Measurements from ENCODE around the gene NME4.
A peak's percentile ranks its signal among the peaks of the same experiment; 100 is the strongest.

NME4 gene

DNA sequence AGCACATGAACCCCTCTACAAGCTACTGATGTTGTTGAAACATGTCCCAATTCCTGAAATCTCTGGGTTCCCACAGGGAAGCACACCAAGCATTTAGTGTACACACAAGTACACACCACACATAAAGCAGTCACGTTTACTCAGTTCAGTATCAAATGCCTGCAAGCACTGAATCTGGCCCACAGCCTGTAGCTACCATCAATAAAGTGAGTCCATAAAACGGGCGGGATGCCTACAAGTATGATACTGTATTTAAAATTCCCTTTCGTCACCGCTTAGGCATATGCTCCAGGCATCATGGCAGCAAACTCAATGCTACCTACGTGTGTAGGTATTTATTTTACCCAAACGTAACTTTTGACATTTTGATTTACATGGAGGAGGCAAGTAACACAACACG, 46.8 kb upstream of the NME4 start:
- no peak overlapping the region for H2BK5ac ChIP-seq (ENCODE audit: low read length)
- H3K4me2 ChIP-seq (ENCODE audit: insufficient read depth, low read length, poor library complexity, severe bottlenecking) = no peak overlapping the region
- H3K27me3 ChIP-seq (ENCODE audit: control insufficient read depth in 3 of 3, insufficient read depth in 3 of 3, low read depth in 1 of 3, low read length in 3 of 3) = peaks cover 0 to 12% (median 0%) of the 10 kb centered on the region in 3 experiments
- H2BK120ac ChIP-seq (ENCODE audit: low read depth, low read length) = no peak overlapping the region
- H3K4ac ChIP-seq (ENCODE audit: low read length) = no peak overlapping the region
- H3K18ac ChIP-seq (ENCODE audit: low read length) = no peak overlapping the region
- peaks cover 3% of the 10 kb centered on the region for H3K79me1 ChIP-seq (ENCODE audit: low read depth, low read length)
- H4K91ac ChIP-seq (ENCODE audit: low read depth, low read length, poor library complexity) = no peak overlapping the region
- peaks cover 0 to 5% of the 10 kb centered on the region in 2 donors for H3K4me1 ChIP-seq (ENCODE audit: control insufficient read depth in 2 of 2, insufficient read depth in 1 of 2, low read depth in 1 of 2, low read length in 2 of 2)
- H2BK12ac ChIP-seq (ENCODE audit: low read length) = no peak overlapping the region
- H3K14ac ChIP-seq (ENCODE audit: low read length) = no peak overlapping the region
- H2BK15ac ChIP-seq (ENCODE audit: low read length) = no peak overlapping the region
- no peak overlapping the region for H3K27ac ChIP-seq (replicated peaks; ENCODE audit: low read length)
- no CpG with 5 or more reads among the region's 8 CpGs for WGBS, 2 donors (ENCODE audit: extremely low coverage in 2 of 2, insufficient read length in 2 of 2, insufficient replicate concordance in 1 of 2)
- no peak overlapping the region for H4K8ac ChIP-seq (ENCODE audit: low read depth, low read length)
- no peak overlapping the region for H2AK5ac ChIP-seq (ENCODE audit: low read depth, low read length)
- no peak overlapping the region for H3K4me3 ChIP-seq (ENCODE audit: low read length in 2 of 2)
- no peak for DNase-seq (ENCODE audit: low spot score)
- no peak overlapping the region for H3K23ac ChIP-seq (ENCODE audit: low read depth, low read length, poor library complexity)
- H2AFZ ChIP-seq (ENCODE audit: low read length) = no peak overlapping the region
- H3K9ac ChIP-seq (ENCODE audit: low read depth, low read length, poor library complexity) = no peak overlapping the region
- peaks cover 14 to 37% of the 10 kb centered on the region in 2 donors for H3K36me3 ChIP-seq (replicated peaks in 1 of 2; ENCODE audit: control insufficient read depth in 2 of 2, insufficient read depth in 2 of 2, low read length in 2 of 2)
- peaks cover 0 to 8% of the 10 kb centered on the region in 2 donors for H3K9me3 ChIP-seq (replicated peaks in 1 of 2; ENCODE audit: control insufficient read depth in 2 of 2, insufficient read depth in 1 of 2, low read depth in 1 of 2, low read length in 2 of 2)

GRCh38 chr16:351804-352520, 45.0 kb upstream of the NME4 start:
- Histone ChIP-seq H3K27me3 (ENCODE audit: control insufficient read depth in 3 of 3, insufficient read depth in 3 of 3, low read depth in 1 of 3, low read length in 3 of 3) (peaks cover 0 to 12% (median 0%) of the 10 kb centered on the region in 3 experiments), H4K91ac (ENCODE audit: low read depth, low read length, poor library complexity) (no peak overlapping the region), H3K18ac (ENCODE audit: low read length) (peak overlapping the region; percentile 73), H4K8ac (ENCODE audit: low read depth, low read length) (no peak overlapping the region), H3K36me3 (replicated peaks in 1 of 2; ENCODE audit: control insufficient read depth in 2 of 2, insufficient read depth in 2 of 2, low read length in 2 of 2) (peaks cover 4 to 20% of the 10 kb centered on the region in 2 donors), H3K14ac (ENCODE audit: low read length) (peak overlapping the region; percentile 28), H3K4me1 (ENCODE audit: control insufficient read depth in 2 of 2, insufficient read depth in 1 of 2, low read depth in 1 of 2, low read length in 2 of 2) (peaks cover 0 to 5% of the 10 kb centered on the region in 2 donors), H2AK5ac (ENCODE audit: low read depth, low read length) (peak overlapping the region; percentile 14), H3K9me3 (replicated peaks in 1 of 2; ENCODE audit: control insufficient read depth in 2 of 2, insufficient read depth in 1 of 2, low read depth in 1 of 2, low read length in 2 of 2) (no peaks in the 10 kb centered on the region), H3K23ac (ENCODE audit: low read depth, low read length, poor library complexity) (peak overlapping the region; percentile 44), H2BK12ac (ENCODE audit: low read length) (no peak overlapping the region), H3K9ac (ENCODE audit: low read depth, low read length, poor library complexity) (peak overlapping the region; percentile 18), H3K4me3 (ENCODE audit: low read length in 2 of 2) (peak overlapping the region; percentile 73 to 87), H2BK15ac (ENCODE audit: low read length) (no peak overlapping the region), H3K4me2 (ENCODE audit: insufficient read depth, low read length, poor library complexity, severe bottlenecking) (peak overlapping the region; percentile 72), H3K79me1 (ENCODE audit: low read depth, low read length) (peaks cover 6% of the 10 kb centered on the region), H2BK5ac (ENCODE audit: low read length) (no peak overlapping the region), H2AFZ (ENCODE audit: low read length) (peak overlapping the region; percentile 66), H3K4ac (ENCODE audit: low read length) (no peak overlapping the region), H2BK120ac (ENCODE audit: low read depth, low read length) (no peak overlapping the region), H3K27ac (replicated peaks; ENCODE audit: low read length) (no peak overlapping the region)
- DNase-seq (ENCODE audit: low spot score) = no peak
- WGBS, 2 donors (ENCODE audit: extremely low coverage in 2 of 2, insufficient read length in 2 of 2, insufficient replicate concordance in 1 of 2) = no CpG with 5 or more reads among the region's 95 CpGs

GRCh38 chr16:352547-353403, 44.2 kb upstream of the NME4 start, which contains the start of gene AXIN1:
Gene AXIN1 (minus strand): TSS chr16:352723. CDS start chr16:347025, 5,698 bp downstream.
- Histone ChIP-seq H3K4ac (ENCODE audit: low read length) (no peak within 1 kb of the TSS), H3K27me3 (ENCODE audit: control insufficient read depth in 3 of 3, insufficient read depth in 3 of 3, low read depth in 1 of 3, low read length in 3 of 3) (peaks cover 0 to 12% (median 0%) of the 10 kb centered on the region in 3 experiments), H3K14ac (ENCODE audit: low read length) (peak within 1 kb of the TSS; percentile 28), H3K4me3 (ENCODE audit: low read length in 2 of 2) (peak within 1 kb of the TSS; percentile 73 to 87), H3K9me3 (replicated peaks in 1 of 2; ENCODE audit: control insufficient read depth in 2 of 2, insufficient read depth in 1 of 2, low read depth in 1 of 2, low read length in 2 of 2) (no peaks in the 10 kb centered on the region), H2BK15ac (ENCODE audit: low read length) (no peak within 1 kb of the TSS), H2BK5ac (ENCODE audit: low read length) (no peak within 1 kb of the TSS), H3K4me2 (ENCODE audit: insufficient read depth, low read length, poor library complexity, severe bottlenecking) (peak within 1 kb of the TSS; percentile 88), H3K18ac (ENCODE audit: low read length) (peak within 1 kb of the TSS; percentile 93), H3K36me3 (replicated peaks in 1 of 2; ENCODE audit: control insufficient read depth in 2 of 2, insufficient read depth in 2 of 2, low read length in 2 of 2) (peaks cover 0 to 12% of the 10 kb centered on the region in 2 donors), H4K91ac (ENCODE audit: low read depth, low read length, poor library complexity) (peak within 1 kb of the TSS; percentile 68), H3K9ac (ENCODE audit: low read depth, low read length, poor library complexity) (peak within 1 kb of the TSS; percentile 89), H3K27ac (replicated peaks; ENCODE audit: low read length) (no peak within 1 kb of the TSS), H2AK5ac (ENCODE audit: low read depth, low read length) (peak within 1 kb of the TSS; percentile 23), H3K23ac (ENCODE audit: low read depth, low read length, poor library complexity) (peak within 1 kb of the TSS; percentile 44), H2BK120ac (ENCODE audit: low read depth, low read length) (no peak within 1 kb of the TSS), H4K8ac (ENCODE audit: low read depth, low read length) (no peak within 1 kb of the TSS), H3K79me1 (ENCODE audit: low read depth, low read length) (peaks cover 6% of the 10 kb centered on the region), H3K4me1 (ENCODE audit: control insufficient read depth in 2 of 2, insufficient read depth in 1 of 2, low read depth in 1 of 2, low read length in 2 of 2) (peaks cover 0 to 5% of the 10 kb centered on the region in 2 donors), H2BK12ac (ENCODE audit: low read length) (no peak within 1 kb of the TSS), H2AFZ (ENCODE audit: low read length) (peak within 1 kb of the TSS; percentile 92)
- WGBS, 2 donors (ENCODE audit: extremely low coverage in 2 of 2, insufficient read length in 2 of 2, insufficient replicate concordance in 1 of 2) = no CpG with 5 or more reads among the region's 113 CpGs
- peak; percentile 100 for DNase-seq (ENCODE audit: low spot score)

Data from neuronal stem cell (in vitro differentiated cells).